CD8-positive, alpha-beta memory T cell (primary cell): Measurements from ENCODE around the gene RALB. TPM values are rescaled to one million over a fixed set of nuclear protein-coding genes. Genes with fewer than 3 reads are reported as not detected.
A peak's percentile ranks its signal among the peaks of the same experiment; 100 is the strongest.

Experiments
- CTCF ChIA-PET: fragments of 350-600 bp; sonication (Branson Sonifier 250); formaldehyde crosslinking; loops from one replicate; lab custom pipeline; 2021; ENCODE audit warnings: antibody characterized with exemption; lab: Charles Lee
- POLR2A ChIA-PET: fragments of 350-600 bp; sonication (Branson Sonifier 250); formaldehyde crosslinking; loops from one replicate; lab custom pipeline; 2021; ENCODE audit warnings: antibody characterized with exemption; lab: Charles Lee
- DNase-seq, 5 donors: peaks; one replicate each; pipeline versions ENCODE4 v3.0.0 to v3.0.0-alpha.2; 2020 to 2022; ENCODE audit warnings: mixed read lengths in 1 of 5
- H3K27ac ChIP-seq: one replicate; pipeline ENCODE4 v1.7.0; 2013; ENCODE audit warnings: low read depth, mild to moderate bottlenecking, low read length, moderate library complexity
- H3K27me3 ChIP-seq: 2 replicates; pipeline ENCODE4 v1.7.0; 2013; ENCODE audit warnings: low read length, mild to moderate bottlenecking; ENCODE audit not compliant: insufficient read depth, poor library complexity, severe bottlenecking
- H3K36me3 ChIP-seq: 2 replicates; pipeline ENCODE4 v1.7.0; 2013; ENCODE audit warnings: mild to moderate bottlenecking, low read length, moderate library complexity; ENCODE audit not compliant: insufficient read depth
- H3K4me1 ChIP-seq: 2 replicates; pipeline ENCODE4 v1.7.0; 2013; ENCODE audit warnings: mild to moderate bottlenecking, low read length, moderate library complexity; ENCODE audit not compliant: insufficient read depth
- H3K4me3 ChIP-seq: 2 replicates; pipeline ENCODE4 v1.7.0; 2013; ENCODE audit warnings: mild to moderate bottlenecking, low read length
- H3K9me3 ChIP-seq: 2 replicates; pipeline ENCODE4 v1.7.0; 2013; ENCODE audit warnings: mild to moderate bottlenecking, low read length
- H3K27ac Mint-ChIP-seq, 8 donors: one replicate each; pipeline ENCODE4 v1.8.0; 2020 to 2021; ENCODE audit warnings: mixed read lengths in 8 of 8, mild to moderate bottlenecking in 6 of 8, inconsistent platforms in 3 of 8, moderate library complexity in 3 of 8
- H3K27me3 Mint-ChIP-seq, 2 donors: one replicate each; pipeline ENCODE4 v1.8.0; 2020 to 2021; ENCODE audit warnings: mixed read lengths in 2 of 2, mild to moderate bottlenecking in 1 of 2, moderate library complexity in 1 of 2
- H3K36me3 Mint-ChIP-seq, 3 donors: one replicate each; pipeline ENCODE4 v1.8.0; 2020 to 2021; ENCODE audit warnings: mixed read lengths in 3 of 3, inconsistent platforms in 1 of 3, mild to moderate bottlenecking in 1 of 3
- H3K4me1 Mint-ChIP-seq, 3 donors: one replicate each; pipeline ENCODE4 v1.8.0; 2020 to 2021; ENCODE audit warnings: mixed read lengths in 3 of 3, inconsistent platforms in 1 of 3, mild to moderate bottlenecking in 1 of 3
- H3K4me3 Mint-ChIP-seq, 7 donors: one replicate each; pipeline ENCODE4 v1.8.0; 2020 to 2021; ENCODE audit warnings: mixed read lengths in 7 of 7, mild to moderate bottlenecking in 6 of 7, moderate library complexity in 4 of 7, inconsistent platforms in 2 of 7
- H3K9me3 Mint-ChIP-seq, 5 donors: one replicate each; pipeline ENCODE4 v1.8.0; 2020 to 2022; ENCODE audit warnings: mixed read lengths in 5 of 5, mild to moderate bottlenecking in 3 of 5, moderate library complexity in 2 of 5, inconsistent platforms in 1 of 5
- polyA plus RNA-seq: library from polyadenylated mRNA; unstranded; fragments of 300-500 nt; fragmentation: Illumina TruSeq; gene quantifications from one replicate; pipeline ENCODE4 v1.2.3, GENCODE V29; 2021
- total RNA-seq, 2 experiments: library from RNA; stranded (reverse); gene quantifications; one replicate each; pipeline ENCODE4 v1.2.3, GENCODE V29; 2021

RALB gene
- total and polyA plus RNA-seq, 3 experiments from 2014 or later = 32.5 to 39.6 (median 37.3) TPM

GRCh38 chr2:120261387-120262006, 8.8 kb downstream of the RALB start:
- Histone ChIP-seq H3K9me3 (no peaks in the 10 kb centered on the region), H3K4me3 (no peak overlapping the region), H3K36me3 (no peaks in the 10 kb centered on the region), H3K4me1 (peaks cover 10% of the 10 kb centered on the region), H3K27ac (no peak overlapping the region), H3K27me3 (no peaks in the 10 kb centered on the region)
- Mint-ChIP-seq H3K4me1 (peaks cover 19 to 34% (median 33%) of the 10 kb centered on the region in 3 donors), H3K27me3 (peaks cover 0 to 1% of the 10 kb centered on the region in 2 donors), H3K9me3 (peaks cover 0 to 7% (median 0%) of the 10 kb centered on the region in 5 donors), H3K36me3 (peaks cover 4 to 9% (median 7%) of the 10 kb centered on the region in 3 donors), H3K27ac (no peak overlapping the region), H3K4me3 (no peak overlapping the region)
- POLR2A ChIA-PET = no interaction called here
- DNase-seq = no peak
- CTCF ChIA-PET = interaction anchor here (1.0 to 1.1 kb wide), 2 partner anchors 9 to 620 kb away, joined by 3 read pairs; partner anchors contain the start of gene RALB

DNA sequence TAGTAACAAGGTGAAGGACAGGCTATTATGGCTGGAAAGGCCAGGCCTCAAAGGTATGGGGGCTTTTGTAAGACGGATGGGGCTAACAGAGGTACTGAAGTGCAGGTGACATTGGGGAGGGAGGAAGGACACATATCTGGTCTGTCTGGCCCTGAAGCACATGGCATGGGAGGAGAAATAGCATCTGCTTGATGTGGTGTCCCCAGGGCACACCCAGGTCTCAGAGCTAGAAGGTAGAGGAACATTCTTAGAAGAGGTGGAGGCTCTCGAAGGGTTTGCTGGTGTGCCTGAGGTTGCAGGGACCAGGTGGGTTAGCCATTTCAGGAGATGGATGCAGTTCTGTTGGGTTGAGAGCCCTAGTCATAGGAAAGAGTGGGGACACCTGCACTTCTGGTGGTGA, 9.5 kb downstream of the RALB start:
- Histone ChIP-seq H3K27ac (no peak overlapping the region), H3K9me3 (no peaks in the 10 kb centered on the region), H3K4me1 (peaks cover 10% of the 10 kb centered on the region), H3K36me3 (no peaks in the 10 kb centered on the region), H3K4me3 (no peak overlapping the region), H3K27me3 (no peaks in the 10 kb centered on the region)
- DNase-seq = no peak
- CTCF ChIA-PET = interaction anchor here (1.1 kb wide), 1 partner anchor 10 kb away, joined by 3 read pairs; the partner anchor contains the start of gene RALB
- Mint-ChIP-seq H3K4me1 (peaks cover 18 to 32% (median 28%) of the 10 kb centered on the region in 3 donors), H3K27ac (no peak overlapping the region), H3K4me3 (no peak overlapping the region), H3K9me3 (peaks cover 0 to 7% (median 0%) of the 10 kb centered on the region in 5 donors), H3K36me3 (peaks cover 4 to 10% (median 7%) of the 10 kb centered on the region in 3 donors), H3K27me3 (peaks cover 0 to 1% of the 10 kb centered on the region in 2 donors)
- POLR2A ChIA-PET = no interaction called here

- H3K9me3 Mint-ChIP-seq = peaks cover 0 to 7% (median 0%) of the 10 kb centered on the region in 5 donors
- no peak for DNase-seq
- no peaks in the 10 kb centered on the region for H3K36me3 ChIP-seq
- no peak overlapping the region for H3K4me3 ChIP-seq
- no peaks in the 10 kb centered on the region for H3K9me3 ChIP-seq
- H3K27ac ChIP-seq = no peak overlapping the region
- peaks cover 4 to 10% (median 7%) of the 10 kb centered on the region in 3 donors for H3K36me3 Mint-ChIP-seq
- ChIA-PET CTCF (no interaction called here), POLR2A (no interaction called here)
- H3K27me3 Mint-ChIP-seq = no peaks in the 10 kb centered on the region
- peaks cover 14 to 27% (median 20%) of the 10 kb centered on the region in 3 donors for H3K4me1 Mint-ChIP-seq
- peaks cover 10% of the 10 kb centered on the region for H3K4me1 ChIP-seq
- no peak overlapping the region for H3K27ac Mint-ChIP-seq
- H3K27me3 ChIP-seq = no peaks in the 10 kb centered on the region
- H3K4me3 Mint-ChIP-seq = no peak overlapping the region
Observed at GRCh38 chr2:120262761-120263428, 10.2 kb downstream of the RALB start.

GRCh38 chr2:120265006-120265405, 12.4 kb downstream of the RALB start:
- Histone ChIP-seq H3K27ac (no peak overlapping the region), H3K9me3 (no peaks in the 10 kb centered on the region), H3K4me1 (peaks cover 10% of the 10 kb centered on the region), H3K4me3 (no peak overlapping the region), H3K36me3 (no peaks in the 10 kb centered on the region), H3K27me3 (no peaks in the 10 kb centered on the region)
- Mint-ChIP-seq H3K36me3 (peaks cover 0 to 9% (median 6%) of the 10 kb centered on the region in 3 donors), H3K9me3 (peaks cover 0 to 6% (median 0%) of the 10 kb centered on the region in 5 donors), H3K4me1 (peaks cover 17 to 26% (median 22%) of the 10 kb centered on the region in 3 donors), H3K4me3 (no peak overlapping the region), H3K27ac (no peak overlapping the region), H3K27me3 (no peaks in the 10 kb centered on the region)
- ChIA-PET CTCF (interaction anchor here (1.1 kb wide), 1 partner anchor 90 kb away, joined by 3 read pairs; no protein-coding TSS in a partner anchor), POLR2A (no interaction called here)
- DNase-seq = no peak

DNA sequence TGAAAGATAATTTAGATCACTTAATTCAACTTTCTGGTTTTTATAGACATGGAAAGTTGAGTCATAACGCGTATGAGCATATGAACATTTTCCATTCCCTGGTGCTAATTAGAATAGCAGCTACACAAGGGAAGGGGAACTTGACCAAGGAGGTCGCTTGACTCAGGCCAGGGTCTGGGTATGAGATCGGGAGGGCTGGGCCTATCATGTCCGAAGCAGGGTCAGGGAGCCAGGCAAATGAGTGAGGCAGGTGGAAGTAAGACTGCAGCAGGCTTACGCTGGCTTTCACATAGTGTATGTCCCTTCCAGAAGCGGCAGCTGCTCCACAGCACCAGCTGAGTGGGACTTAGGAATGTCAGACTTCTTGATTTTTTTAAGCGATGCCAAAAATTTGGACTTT, 14.7 kb downstream of the RALB start:
- Histone ChIP-seq H3K27me3 (no peaks in the 10 kb centered on the region), H3K27ac (no peak overlapping the region), H3K4me1 (no peaks in the 10 kb centered on the region), H3K4me3 (no peak overlapping the region), H3K36me3 (no peaks in the 10 kb centered on the region), H3K9me3 (no peaks in the 10 kb centered on the region)
- CTCF ChIA-PET = interaction anchor here (1.1 kb wide), 1 partner anchor 16 kb away, joined by 3 read pairs; no protein-coding TSS in a partner anchor
- Mint-ChIP-seq H3K4me1 (peaks cover 18 to 40% (median 36%) of the 10 kb centered on the region in 3 donors), H3K4me3 (no peak overlapping the region), H3K27me3 (no peaks in the 10 kb centered on the region), H3K36me3 (peaks cover 0 to 8% (median 6%) of the 10 kb centered on the region in 3 donors), H3K27ac (peak overlapping the region in 1 of 8 donors; percentile 26), H3K9me3 (no peaks in the 10 kb centered on the region)
- no peak for DNase-seq
- POLR2A ChIA-PET = no interaction called here

DNA sequence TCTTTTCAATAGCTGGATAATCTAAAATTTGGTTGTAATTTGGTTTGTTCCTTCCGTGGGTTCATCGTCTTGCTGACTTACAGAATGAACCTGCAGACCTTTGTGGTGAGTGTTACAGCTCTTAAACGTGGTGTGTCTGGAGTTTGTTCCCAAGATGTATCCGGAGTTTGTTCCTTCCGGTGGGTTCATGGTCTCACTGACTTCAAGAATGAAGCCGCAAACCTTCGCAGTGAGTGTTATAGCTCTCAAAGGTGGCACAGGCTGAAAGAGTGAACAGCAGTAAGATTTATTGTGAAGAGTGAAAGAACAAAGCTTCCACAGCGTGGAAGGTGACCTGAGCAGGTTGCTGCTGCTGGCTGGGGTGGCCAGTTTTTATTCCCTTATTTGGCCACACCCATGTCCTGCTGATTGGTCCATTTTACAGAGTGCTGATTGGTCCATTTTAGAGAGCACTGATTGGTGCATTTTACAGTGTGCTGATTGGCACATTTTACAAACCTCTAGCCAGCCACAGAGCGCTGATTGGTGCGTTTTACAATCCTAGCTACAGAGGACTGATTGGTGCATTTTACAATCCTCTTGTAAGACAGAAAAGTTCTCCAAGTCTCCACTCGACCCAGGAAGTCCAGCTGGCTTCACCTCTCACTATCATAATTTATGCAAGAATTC, 16.6 kb downstream of the RALB start:
- Mint-ChIP-seq H3K36me3 (peaks cover 0 to 8% (median 6%) of the 10 kb centered on the region in 3 donors), H3K4me1 (peaks cover 21 to 46% (median 37%) of the 10 kb centered on the region in 3 donors), H3K27ac (no peak overlapping the region), H3K27me3 (no peaks in the 10 kb centered on the region), H3K9me3 (no peaks in the 10 kb centered on the region), H3K4me3 (peak overlapping the region in 1 of 7 donors; percentile 10)
- Histone ChIP-seq H3K9me3 (no peaks in the 10 kb centered on the region), H3K4me3 (no peak overlapping the region), H3K27me3 (no peaks in the 10 kb centered on the region), H3K27ac (no peak overlapping the region), H3K36me3 (no peaks in the 10 kb centered on the region), H3K4me1 (no peaks in the 10 kb centered on the region)
- CTCF ChIA-PET = no interaction called here
- DNase-seq = peak in 1 of 5 donors; percentile 26
- POLR2A ChIA-PET = no interaction called here

DNA sequence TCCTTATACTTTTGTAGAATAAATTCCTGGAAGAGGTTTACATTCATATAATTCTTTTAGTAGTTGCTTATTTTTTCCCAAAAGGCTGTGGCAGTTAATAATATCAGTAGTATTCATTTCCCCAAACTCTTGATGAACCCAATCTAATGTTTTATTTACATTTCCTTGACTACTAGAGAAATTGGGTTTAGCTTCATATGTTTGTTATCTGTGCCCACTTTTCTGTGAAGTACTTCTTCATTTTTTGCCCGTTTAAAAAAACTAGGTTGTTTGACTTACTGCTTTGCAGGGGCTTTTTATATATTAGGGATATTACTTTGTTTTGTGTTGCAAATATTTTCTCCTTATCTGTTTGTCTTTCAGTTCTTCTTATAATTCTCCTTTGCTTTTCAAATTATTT, 17.2 kb downstream of the RALB start:
- H3K4me3 Mint-ChIP-seq = no peak overlapping the region

More for the DNA sequence above, 17.2 kb downstream of the RALB start:
- H3K27ac ChIP-seq = no peak overlapping the region
- Mint-ChIP-seq H3K36me3 (peaks cover 0 to 8% (median 6%) of the 10 kb centered on the region in 3 donors), H3K4me1 (peaks cover 21 to 42% (median 34%) of the 10 kb centered on the region in 3 donors), H3K9me3 (no peaks in the 10 kb centered on the region), H3K27me3 (no peaks in the 10 kb centered on the region), H3K27ac (no peak overlapping the region)
- ChIA-PET CTCF (no interaction called here), POLR2A (no interaction called here)
- no peak overlapping the region for H3K4me3 ChIP-seq
- H3K9me3 ChIP-seq = no peaks in the 10 kb centered on the region
- no peaks in the 10 kb centered on the region for H3K4me1 ChIP-seq
- H3K36me3 ChIP-seq = no peaks in the 10 kb centered on the region
- DNase-seq = no peak
- H3K27me3 ChIP-seq = no peaks in the 10 kb centered on the region
